Bronchial epithelial cell (primary cell): ENCODE data around the gene RPL28. TPM values are rescaled to one million over a fixed set of nuclear protein-coding genes. Genes with fewer than 3 reads are reported as not detected.

ENCODE experiments used
- DNase-seq: peaks from one replicate; pipeline ENCODE4 v3.0.0-alpha.2; 2010; ENCODE audit warnings: low read depth
- FAIRE-seq: peaks from 2 replicates; lab custom pipeline; 2011; peaks lifted over from hg19 to GRCh38; lab: Jason Lieb, UNC
- H3K27me3 ChIP-seq: 2 replicates; pipeline ENCODE4 v1.5.1; 2011; ENCODE audit warnings: low read length; ENCODE audit not compliant: control insufficient read depth, insufficient read depth
- H3K36me3 ChIP-seq: 2 replicates; pipeline ENCODE4 v1.5.1; 2011; ENCODE audit warnings: low read length; ENCODE audit not compliant: control insufficient read depth, insufficient read depth
- H3K4me3 ChIP-seq: 2 replicates; pipeline ENCODE4 v1.5.1; 2011; ENCODE audit warnings: mild to moderate bottlenecking, low read depth, low read length, control low read depth
- total RNA-seq: library from RNA; depleted of rRNA; stranded (reverse); fragments of >200 nt; gene quantifications from 2 replicates; pipeline ENCODE4 v1.2.1, GENCODE V29; 2014
- TF ChIP-seq, protein P1 (sequence below): IDR thresholded peaks from 2 replicates; pipeline ENCODE4 v1.5.1; 2011; ENCODE audit warnings: mild to moderate bottlenecking, moderate library complexity, low read length, control low read depth, inconsistent platforms; ENCODE audit not compliant: insufficient read depth, severe bottlenecking

RPL28 gene
- total RNA-seq, 1 donor from 2014 or later: 603 TPM

DNA sequence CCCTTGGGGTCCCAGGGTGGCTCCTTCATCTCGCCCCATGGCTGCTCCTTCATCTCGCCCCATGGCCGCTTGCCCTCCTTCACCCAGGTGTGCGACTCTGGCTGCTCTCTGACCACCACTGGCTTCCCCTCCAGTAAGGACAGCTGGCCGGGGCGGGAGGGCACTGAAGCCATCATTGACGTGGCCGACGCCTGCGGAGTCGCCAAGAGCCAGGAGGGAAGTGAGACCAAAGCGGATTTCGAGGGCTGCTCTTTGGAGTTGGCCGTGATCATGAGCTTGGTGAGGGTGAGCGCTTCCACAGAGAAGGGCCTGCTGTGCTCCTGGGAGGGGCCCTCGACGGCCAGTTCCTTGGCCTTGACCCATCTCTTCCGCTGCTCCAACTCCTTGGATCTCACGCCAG, 27.2 kb upstream of the RPL28 start:
- Histone ChIP-seq H3K4me3 (no peak overlapping the region), H3K27me3 (no peaks in the 10 kb centered on the region), H3K36me3 (no peaks in the 10 kb centered on the region)
- FAIRE-seq (no peak), DNase-seq (no peak)
- TF ChIP-seq, protein P1, sequence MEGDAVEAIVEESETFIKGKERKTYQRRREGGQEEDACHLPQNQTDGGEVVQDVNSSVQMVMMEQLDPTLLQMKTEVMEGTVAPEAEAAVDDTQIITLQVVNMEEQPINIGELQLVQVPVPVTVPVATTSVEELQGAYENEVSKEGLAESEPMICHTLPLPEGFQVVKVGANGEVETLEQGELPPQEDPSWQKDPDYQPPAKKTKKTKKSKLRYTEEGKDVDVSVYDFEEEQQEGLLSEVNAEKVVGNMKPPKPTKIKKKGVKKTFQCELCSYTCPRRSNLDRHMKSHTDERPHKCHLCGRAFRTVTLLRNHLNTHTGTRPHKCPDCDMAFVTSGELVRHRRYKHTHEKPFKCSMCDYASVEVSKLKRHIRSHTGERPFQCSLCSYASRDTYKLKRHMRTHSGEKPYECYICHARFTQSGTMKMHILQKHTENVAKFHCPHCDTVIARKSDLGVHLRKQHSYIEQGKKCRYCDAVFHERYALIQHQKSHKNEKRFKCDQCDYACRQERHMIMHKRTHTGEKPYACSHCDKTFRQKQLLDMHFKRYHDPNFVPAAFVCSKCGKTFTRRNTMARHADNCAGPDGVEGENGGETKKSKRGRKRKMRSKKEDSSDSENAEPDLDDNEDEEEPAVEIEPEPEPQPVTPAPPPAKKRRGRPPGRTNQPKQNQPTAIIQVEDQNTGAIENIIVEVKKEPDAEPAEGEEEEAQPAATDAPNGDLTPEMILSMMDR: no peak

DNA sequence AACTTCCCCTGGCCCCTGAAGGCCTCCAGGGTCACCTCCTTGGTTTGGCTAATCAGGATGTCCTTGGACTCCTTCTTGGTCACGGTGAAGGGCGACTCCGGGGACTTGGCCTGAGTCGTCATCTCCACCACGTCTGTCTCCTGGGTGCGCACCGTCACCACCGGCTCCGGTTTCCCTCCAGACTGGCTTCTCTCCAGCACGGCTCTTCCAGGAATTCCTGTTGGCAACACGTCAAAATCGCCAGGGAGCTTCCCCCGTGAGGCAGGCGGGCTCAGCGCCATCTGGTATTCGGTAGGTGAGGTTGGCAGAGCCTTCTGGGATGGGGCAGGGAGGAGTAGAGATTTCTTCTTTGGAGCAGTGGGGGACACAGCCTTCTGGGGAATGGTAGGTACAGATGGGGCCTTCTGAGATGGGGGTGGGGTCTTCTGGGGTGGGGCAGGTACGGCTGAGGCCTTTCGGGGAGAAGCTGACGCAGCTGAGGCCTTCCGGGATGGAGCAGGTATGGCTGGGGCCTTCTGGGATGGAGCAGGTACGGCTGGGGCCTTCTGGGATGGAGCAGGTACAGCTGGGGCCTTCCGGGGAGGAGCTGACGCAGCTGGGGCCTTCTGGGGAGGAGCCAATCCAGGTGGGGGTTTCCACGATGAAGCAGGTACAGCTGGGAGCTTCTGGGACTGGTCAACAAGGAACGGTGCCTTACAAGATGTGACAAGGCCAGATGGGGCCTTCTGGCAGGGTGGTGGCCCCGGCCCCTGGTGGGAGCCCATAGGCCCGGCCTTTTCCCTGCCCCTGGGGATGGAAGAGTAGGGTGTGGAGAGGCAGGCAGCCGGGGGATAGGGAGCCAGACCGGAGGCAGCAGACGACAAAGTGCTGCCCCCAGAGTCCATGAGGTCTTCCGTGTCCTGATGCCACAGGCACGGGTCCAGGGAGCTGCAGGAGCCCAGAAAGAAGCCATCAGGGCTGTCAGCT, 26.5 kb upstream of the RPL28 start:
- Histone ChIP-seq H3K36me3 (no peaks in the 10 kb centered on the region), H3K27me3 (no peaks in the 10 kb centered on the region), H3K4me3 (no peak overlapping the region)
- FAIRE-seq (no peak), DNase-seq (peak; percentile 33)
- TF ChIP-seq, protein P1: no peak

DNA sequence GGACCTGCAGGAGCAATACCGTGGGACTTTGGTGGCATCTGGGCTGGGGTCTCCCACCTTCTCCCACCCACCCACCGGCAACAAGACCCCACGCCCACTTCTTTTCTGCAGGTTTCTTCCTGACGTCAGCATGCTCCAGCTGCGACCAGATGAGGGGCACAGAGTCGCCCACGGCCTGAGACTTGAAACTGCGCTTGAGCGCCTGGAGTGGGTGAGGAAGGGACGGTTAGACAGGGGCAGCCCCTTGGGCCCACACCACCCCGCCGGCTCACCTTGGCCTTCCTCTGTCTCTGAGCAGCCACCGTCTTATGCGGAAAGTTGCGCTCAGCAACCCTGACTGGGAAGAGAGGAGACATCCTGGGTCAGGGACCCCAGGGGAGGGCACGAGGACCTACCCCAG, 24.8 kb upstream of the RPL28 start:
- DNase-seq (no peak), FAIRE-seq (no peak)
- H3K27me3 ChIP-seq: no peaks in the 10 kb centered on the region
- H3K36me3 ChIP-seq: no peaks in the 10 kb centered on the region
- no peak overlapping the region for H3K4me3 ChIP-seq
- TF ChIP-seq, protein P1: no peak

DNA sequence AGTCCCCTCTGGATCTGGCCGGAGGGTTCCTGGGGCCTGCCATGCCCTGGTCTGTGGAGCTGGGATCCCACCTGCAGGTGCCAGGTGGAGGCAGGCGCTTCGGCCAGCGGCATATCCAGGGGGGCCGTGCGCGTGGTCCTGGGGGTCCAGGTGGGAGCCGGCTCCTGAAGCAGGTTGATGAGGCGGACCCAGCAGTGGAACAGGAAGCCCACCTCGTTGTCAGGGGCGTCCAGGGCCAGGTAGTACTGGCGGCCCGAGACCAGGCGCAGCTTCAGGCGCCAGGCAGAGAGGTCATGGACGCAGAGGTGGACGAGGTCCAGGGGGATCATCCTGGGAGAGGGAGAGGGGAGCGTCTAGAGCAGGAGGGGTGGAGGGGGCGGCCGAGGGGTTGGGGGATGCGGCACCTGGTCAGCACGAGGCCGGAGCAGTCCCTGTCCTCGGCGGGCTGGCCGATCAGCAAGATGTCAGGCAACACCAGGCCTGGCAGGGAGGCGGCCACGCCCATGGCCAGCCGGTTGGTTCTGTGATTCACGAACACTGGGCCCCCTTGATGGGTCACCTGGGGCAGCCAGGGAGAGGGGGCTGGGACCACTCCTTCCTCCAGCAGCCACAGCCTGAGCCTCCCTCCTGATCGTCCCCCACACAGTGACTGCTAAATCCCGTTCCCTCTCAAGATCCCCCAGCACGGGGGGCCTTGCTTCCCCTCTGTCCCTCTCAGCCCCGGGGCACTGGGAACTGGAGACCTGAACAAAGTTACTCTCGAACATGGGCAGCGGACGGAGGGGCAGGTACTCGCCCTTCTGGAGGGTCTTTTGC, 23.4 kb upstream of the RPL28 start:
- Histone ChIP-seq H3K4me3 (no peak overlapping the region), H3K27me3 (no peaks in the 10 kb centered on the region), H3K36me3 (no peaks in the 10 kb centered on the region)
- no peak for DNase-seq
- no peak for FAIRE-seq
- TF ChIP-seq, protein P1: no peak

DNA sequence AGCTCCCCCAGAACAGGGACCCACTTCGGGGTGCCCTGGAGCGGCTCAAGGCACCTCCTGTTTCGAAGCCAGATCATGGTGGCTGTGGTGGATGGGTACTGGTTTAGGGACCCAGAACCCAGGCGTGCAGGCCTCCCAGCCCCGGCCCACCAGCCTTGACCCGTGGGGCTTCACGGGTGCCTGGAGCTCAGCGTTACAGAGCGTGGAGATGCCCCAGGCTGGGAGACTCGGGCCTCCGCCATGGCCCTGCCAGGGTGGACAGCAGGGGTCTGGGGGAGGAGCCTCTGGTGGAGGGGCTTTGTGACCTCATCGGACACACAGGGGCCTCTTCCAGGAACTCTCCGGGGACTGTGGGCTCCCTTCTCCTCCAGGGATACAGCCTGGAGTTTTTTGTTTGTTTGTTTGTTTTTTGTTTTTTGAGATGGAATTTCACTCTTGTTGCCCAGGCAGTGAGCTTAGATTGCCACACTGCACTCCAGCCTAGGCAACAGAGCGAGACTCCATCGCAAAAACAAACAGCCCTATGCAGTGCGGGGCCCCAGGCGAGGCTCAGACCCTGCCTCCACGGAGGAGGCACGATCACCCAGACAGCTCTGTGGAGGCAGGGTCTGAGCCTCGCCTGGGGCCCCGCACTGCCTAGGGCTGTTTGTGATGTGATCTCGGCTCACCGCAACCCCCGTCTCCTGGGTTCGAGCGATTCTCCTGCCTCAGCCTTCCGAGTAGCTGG, 22.6 kb upstream of the RPL28 start, which contains the start of gene GARIN5B:
Gene GARIN5B, minus strand, starts transcription at position 271 of the 727 bp plus-strand sequence. Its CDS starts 194 bp downstream, at position 77.
- no peak within 1 kb of the TSS for H3K4me3 ChIP-seq
- TF ChIP-seq, protein P1: no peak
- no peak for DNase-seq
- H3K36me3 ChIP-seq: no peaks in the 10 kb centered on the region
- H3K27me3 ChIP-seq: no peaks in the 10 kb centered on the region
- FAIRE-seq: no peak
